ENCODE results near the gene PRKCI. TPM values are rescaled to one million over a fixed set of nuclear protein-coding genes. Genes with fewer than 3 reads are reported as not detected.

PRKCI gene
- total and polyA plus RNA-seq, 2 experiments from 2014 or later: 33.0 to 47.7 TPM

DNA sequence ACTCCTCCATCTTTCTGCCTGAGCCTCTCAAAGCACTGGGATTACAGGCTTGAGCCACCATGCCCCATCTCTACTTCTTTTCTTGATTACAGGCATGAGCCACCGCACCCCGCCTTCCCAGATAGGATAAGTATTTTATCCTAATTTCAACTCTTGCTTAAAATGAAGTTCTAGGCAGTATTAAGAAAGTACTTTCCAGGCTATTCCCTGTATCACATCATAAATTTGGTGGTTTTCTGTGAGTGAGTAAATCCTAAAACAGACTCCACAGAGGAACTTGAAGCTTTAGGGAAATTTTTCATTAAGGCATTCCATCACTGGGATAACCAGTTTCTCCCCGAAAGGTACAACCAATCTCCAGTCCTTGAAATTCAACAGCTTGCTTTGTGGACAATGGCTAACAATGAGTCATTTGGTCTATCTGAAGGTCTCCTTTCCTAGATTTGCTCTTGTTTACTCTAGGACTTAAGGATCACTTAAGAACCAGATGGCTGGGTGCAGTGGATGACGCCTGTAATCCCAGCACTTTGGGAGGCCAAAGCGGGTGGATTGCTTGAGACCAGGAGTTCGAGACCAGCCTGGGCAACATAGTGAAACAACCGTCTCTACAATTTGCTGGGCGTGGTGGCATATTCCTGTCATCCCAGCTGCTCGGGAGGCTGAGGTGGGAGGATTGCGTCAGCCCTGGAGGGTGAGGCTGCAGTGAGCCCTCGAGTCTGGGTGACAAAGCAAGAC, 85.6 kb downstream of the PRKCI start:
- H4K20me1 ChIP-seq (ENCODE audit: insufficient read depth): no peaks in the 10 kb centered on the region
- H3K9me3 ChIP-seq (ENCODE audit: low read depth): no peaks in the 10 kb centered on the region
- H3K79me2 ChIP-seq (ENCODE audit: insufficient read depth): no peaks in the 10 kb centered on the region
- TF ChIP-seq EZH2phosphoT487 (IDR thresholded peaks at IDR 0.05; ENCODE audit: insufficient read depth, low read depth) (no peak), EZH2 (IDR thresholded peaks at IDR 0.05; ENCODE audit: insufficient read depth, poor library complexity, severe bottlenecking) (no peak)
- H3K4me1 ChIP-seq (ENCODE audit: insufficient read depth): peaks cover 13% of the 10 kb centered on the region; the same call in 1 of the 2 replicates
- H3K9me2 ChIP-seq (ENCODE audit: insufficient read depth): no peaks in the 10 kb centered on the region
- peak; percentile 16 for DNase-seq
- no peak overlapping the region for H3K4me3 ChIP-seq
- no peak overlapping the region for H3K4me2 ChIP-seq (ENCODE audit: unreplicated experiment)
- no peak overlapping the region for H3K9ac ChIP-seq
- H3F3A ChIP-seq (ENCODE audit: insufficient read depth): no peaks in the 10 kb centered on the region
- no peak overlapping the region for H3K27ac ChIP-seq
- no peaks in the 10 kb centered on the region for H3K27me3 ChIP-seq (replicated peaks; ENCODE audit: insufficient read depth)
- in situ Hi-C loops (cut with MboI): loop anchor here (10.0 kb wide), 1 partner anchor 507 kb away; no protein-coding TSS in a partner anchor
- peaks cover 16% of the 10 kb centered on the region for H3K36me3 ChIP-seq (ENCODE audit: low read depth)
- 83 to 87% methylated on average over 11 of the region's 11 CpGs for WGBS, 2 experiments (ENCODE audit: low coverage in 1 of 2, low lambda C conversion rate in 2 of 2, missing lambda C conversion rate in 2 of 2)
- no peak overlapping the region for H2AFZ ChIP-seq

DNA sequence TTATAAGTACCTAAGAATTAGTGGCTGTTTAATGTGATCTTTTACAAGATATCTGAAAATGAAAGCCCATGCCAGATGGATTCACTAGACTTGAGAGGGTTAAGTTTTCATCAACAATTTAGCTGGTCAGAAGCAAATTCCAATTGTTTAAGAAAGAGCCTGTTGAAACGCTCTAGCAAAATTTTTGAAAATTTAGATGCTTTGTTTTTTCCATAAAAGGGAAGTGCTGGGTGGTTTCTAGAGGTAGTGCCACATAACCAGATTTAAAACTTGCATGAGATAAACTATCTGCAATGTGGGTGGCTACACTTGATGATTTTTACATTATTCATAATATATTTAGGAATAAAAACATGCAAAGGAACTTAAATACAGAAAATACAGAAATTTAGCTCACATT, 86.8 kb downstream of the PRKCI start:
- in situ Hi-C loops (cut with MboI): loop anchor here (10.0 kb wide), 1 partner anchor 506 kb away; no protein-coding TSS in a partner anchor
- 4 to 18% methylated on average over 1 of the region's 1 CpG for WGBS, 2 experiments (ENCODE audit: low coverage in 1 of 2, low lambda C conversion rate in 2 of 2, missing lambda C conversion rate in 2 of 2)
- Histone ChIP-seq H3K9me2 (ENCODE audit: insufficient read depth) (no peaks in the 10 kb centered on the region), H3K4me3 (no peak overlapping the region), H3K4me1 (ENCODE audit: insufficient read depth) (peaks cover 13% of the 10 kb centered on the region; the same call in 1 of the 2 replicates), H3K79me2 (ENCODE audit: insufficient read depth) (no peaks in the 10 kb centered on the region), H3K9me3 (ENCODE audit: low read depth) (no peaks in the 10 kb centered on the region), H4K20me1 (ENCODE audit: insufficient read depth) (no peaks in the 10 kb centered on the region), H3K9ac (peak overlapping the region; percentile 10), H3K27ac (0 out of 2 replicates have a peak overlapping the region, but pooled peaks have one; percentile 3), H3K27me3 (replicated peaks; ENCODE audit: insufficient read depth) (no peaks in the 10 kb centered on the region), H2AFZ (peak overlapping the region; percentile 47), H3F3A (ENCODE audit: insufficient read depth) (no peaks in the 10 kb centered on the region), H3K36me3 (ENCODE audit: low read depth) (peaks cover 5% of the 10 kb centered on the region), H3K4me2 (ENCODE audit: unreplicated experiment) (peak overlapping the region; percentile 20)
- peak; percentile 32 for DNase-seq
- TF ChIP-seq EZH2 (IDR thresholded peaks at IDR 0.05; ENCODE audit: insufficient read depth, poor library complexity, severe bottlenecking) (no peak), EZH2phosphoT487 (IDR thresholded peaks at IDR 0.05; ENCODE audit: insufficient read depth, low read depth) (no peak)

DNA sequence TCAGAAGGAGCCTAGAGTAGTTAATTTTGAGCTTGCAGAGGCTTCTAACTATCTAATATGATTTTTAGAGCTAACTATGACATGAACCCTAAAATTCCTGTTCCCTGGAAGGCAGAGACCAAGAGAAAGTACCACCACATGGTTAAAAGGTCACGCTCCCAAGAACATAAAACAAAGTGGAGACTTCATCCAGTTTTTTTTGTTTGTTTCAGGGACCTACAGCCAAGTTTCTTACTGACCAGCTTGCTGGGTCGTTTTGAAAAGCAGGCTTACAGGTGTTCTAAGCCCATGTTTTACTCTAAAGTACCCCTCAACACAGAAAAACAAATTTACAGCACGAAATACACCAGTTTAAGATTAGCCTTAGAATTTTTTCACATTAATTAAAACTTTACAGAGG, 95.7 kb downstream of the PRKCI start:
- no peaks in the 10 kb centered on the region for H3K9me3 ChIP-seq (ENCODE audit: low read depth)
- no peaks in the 10 kb centered on the region for H3K9me2 ChIP-seq (ENCODE audit: insufficient read depth)
- no peaks in the 10 kb centered on the region for H3K79me2 ChIP-seq (ENCODE audit: insufficient read depth)
- H3F3A ChIP-seq (ENCODE audit: insufficient read depth): no peaks in the 10 kb centered on the region
- no peak for DNase-seq
- no peak overlapping the region for H3K27ac ChIP-seq
- H2AFZ ChIP-seq: no peak overlapping the region
- H3K9ac ChIP-seq: no peak overlapping the region
- in situ Hi-C loops (cut with MboI): loop anchor here (10.0 kb wide), 1 partner anchor 87 kb away; no protein-coding TSS in a partner anchor
- no peak overlapping the region for H3K4me3 ChIP-seq
- no peaks in the 10 kb centered on the region for H4K20me1 ChIP-seq (ENCODE audit: insufficient read depth)
- no peaks in the 10 kb centered on the region for H3K36me3 ChIP-seq (ENCODE audit: low read depth)
- WGBS, 2 experiments (ENCODE audit: low coverage in 1 of 2, low lambda C conversion rate in 2 of 2, missing lambda C conversion rate in 2 of 2): 58 to 60% methylated on average over 3 of the region's 3 CpGs
- no peak for TF ChIP-seq EZH2phosphoT487 (IDR thresholded peaks at IDR 0.05; ENCODE audit: insufficient read depth, low read depth)
- no peak for TF ChIP-seq EZH2 (IDR thresholded peaks at IDR 0.05; ENCODE audit: insufficient read depth, poor library complexity, severe bottlenecking)
- no peak overlapping the region for H3K4me2 ChIP-seq (ENCODE audit: unreplicated experiment)
- H3K4me1 ChIP-seq (ENCODE audit: insufficient read depth): no peaks in the 10 kb centered on the region
- H3K27me3 ChIP-seq (replicated peaks; ENCODE audit: insufficient read depth): no peaks in the 10 kb centered on the region

DNA sequence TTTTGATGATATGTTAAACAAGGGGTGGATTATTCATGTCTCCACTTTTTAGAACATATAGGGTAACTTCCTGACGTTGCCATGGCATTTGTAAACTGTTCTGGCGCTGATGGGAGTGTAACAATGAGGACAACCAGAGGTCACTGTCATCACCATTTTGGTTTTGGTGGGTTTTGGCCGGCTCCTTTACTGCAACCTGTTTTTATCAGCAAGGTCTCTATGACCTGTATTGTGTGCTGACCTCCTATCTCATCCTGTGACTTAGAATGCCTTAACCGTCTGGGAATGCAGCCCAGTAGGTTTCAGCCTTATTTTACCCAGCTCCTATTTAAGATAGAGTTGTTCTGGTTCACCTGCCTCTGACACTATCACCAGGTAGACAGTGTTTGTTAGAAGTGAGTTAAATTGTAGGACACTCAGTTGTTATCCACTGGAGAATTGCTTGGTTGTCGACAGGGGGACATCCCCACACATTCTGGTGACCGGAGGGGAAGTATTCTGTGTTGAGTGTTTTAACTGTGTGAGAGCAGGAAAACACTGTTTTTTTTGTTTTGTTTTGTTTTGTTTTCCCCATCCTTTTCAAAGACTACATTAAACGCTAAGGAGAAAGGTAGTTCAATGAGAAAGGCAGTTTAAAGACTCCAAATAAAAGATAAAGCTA, 98.4 kb downstream of the PRKCI start:
- no peaks in the 10 kb centered on the region for H3K36me3 ChIP-seq (ENCODE audit: low read depth)
- H3F3A ChIP-seq (ENCODE audit: insufficient read depth): no peaks in the 10 kb centered on the region
- H3K27me3 ChIP-seq (replicated peaks; ENCODE audit: insufficient read depth): no peaks in the 10 kb centered on the region
- H3K9me3 ChIP-seq (ENCODE audit: low read depth): no peaks in the 10 kb centered on the region
- H3K9me2 ChIP-seq (ENCODE audit: insufficient read depth): no peaks in the 10 kb centered on the region
- H3K4me2 ChIP-seq (ENCODE audit: unreplicated experiment): no peak overlapping the region
- WGBS, 2 experiments (ENCODE audit: low coverage in 1 of 2, low lambda C conversion rate in 2 of 2, missing lambda C conversion rate in 2 of 2): 78 to 86% methylated on average over 7 of the region's 7 CpGs
- no peaks in the 10 kb centered on the region for H4K20me1 ChIP-seq (ENCODE audit: insufficient read depth)
- no peaks in the 10 kb centered on the region for H3K4me1 ChIP-seq (ENCODE audit: insufficient read depth)
- H2AFZ ChIP-seq: no peak overlapping the region
- no peak for DNase-seq
- H3K79me2 ChIP-seq (ENCODE audit: insufficient read depth): no peaks in the 10 kb centered on the region
- H3K4me3 ChIP-seq: no peak overlapping the region
- no peak overlapping the region for H3K9ac ChIP-seq
- H3K27ac ChIP-seq: no peak overlapping the region
- in situ Hi-C loops (cut with MboI): no loop called here
- TF ChIP-seq EZH2phosphoT487 (IDR thresholded peaks at IDR 0.05; ENCODE audit: insufficient read depth, low read depth) (no peak), EZH2 (IDR thresholded peaks at IDR 0.05; ENCODE audit: insufficient read depth, poor library complexity, severe bottlenecking) (no peak)
